ENCODE results near the gene AUNIP. TPM values are rescaled to one million over a fixed set of nuclear protein-coding genes. Genes with fewer than 3 reads are reported as not detected.

Gene AUNIP
- total and polyA plus RNA-seq, 7 donors: 0.05 to 0.47 (median 0.13) TPM; not detected in 2

DNA sequence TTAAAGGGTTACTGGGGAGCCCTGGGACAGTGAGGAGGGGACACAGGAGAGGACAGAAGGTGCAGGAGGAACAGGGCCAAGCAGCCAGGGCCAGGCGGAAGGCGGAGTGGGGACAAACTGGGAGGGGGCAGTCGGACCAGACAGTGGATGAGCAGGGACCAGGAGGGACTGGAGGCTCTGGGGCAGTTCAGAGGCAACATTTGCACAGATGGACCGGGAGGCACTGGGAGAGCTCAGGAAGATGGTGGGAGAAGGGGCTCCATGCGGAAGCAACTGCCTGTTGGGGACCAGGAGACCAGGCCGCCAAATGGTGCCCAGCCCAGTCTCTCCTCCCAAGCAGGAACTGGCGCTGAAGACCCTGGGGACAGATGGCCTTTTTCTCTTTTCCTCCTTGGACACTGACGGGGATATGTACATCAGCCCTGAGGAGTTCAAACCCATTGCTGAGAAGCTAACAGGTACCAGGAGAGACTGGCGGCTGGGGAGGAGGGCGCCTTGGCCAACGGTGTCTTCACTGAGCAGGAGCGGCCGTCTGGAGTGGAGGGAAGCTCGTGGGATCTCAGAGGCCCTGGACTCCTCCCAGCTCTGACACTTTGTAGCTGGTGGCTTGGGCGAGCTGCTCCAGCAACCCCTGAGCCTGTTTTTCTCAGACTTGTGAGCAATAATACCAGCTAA lies 58.4 kb downstream of the AUNIP start:
- H3K9me3 ChIP-seq: no peaks in the 10 kb centered on the region
- WGBS, 3 donors: 41 to 49% (median 43%) methylated on average over 15 of the region's 15 CpGs
- H3K27me3 ChIP-seq (ENCODE audit: insufficient read depth in 3 of 3, low read length in 2 of 3): no peaks in the 10 kb centered on the region
- intact Hi-C loops (cut with DNase I): loop anchor here in 1 of 2 donors (10.0 kb wide), 2 partner anchors 376 to 556 kb away; partner anchors contain the start of genes RHCE and RSRP1
- peaks cover 0 to 15% of the 10 kb centered on the region in 2 donors for H3K36me3 ChIP-seq (ENCODE audit: insufficient read depth in 1 of 2, low read depth in 1 of 2)
- peaks cover 65% of the 10 kb centered on the region for H3K4me1 ChIP-seq
- TF ChIP-seq, protein P1, sequence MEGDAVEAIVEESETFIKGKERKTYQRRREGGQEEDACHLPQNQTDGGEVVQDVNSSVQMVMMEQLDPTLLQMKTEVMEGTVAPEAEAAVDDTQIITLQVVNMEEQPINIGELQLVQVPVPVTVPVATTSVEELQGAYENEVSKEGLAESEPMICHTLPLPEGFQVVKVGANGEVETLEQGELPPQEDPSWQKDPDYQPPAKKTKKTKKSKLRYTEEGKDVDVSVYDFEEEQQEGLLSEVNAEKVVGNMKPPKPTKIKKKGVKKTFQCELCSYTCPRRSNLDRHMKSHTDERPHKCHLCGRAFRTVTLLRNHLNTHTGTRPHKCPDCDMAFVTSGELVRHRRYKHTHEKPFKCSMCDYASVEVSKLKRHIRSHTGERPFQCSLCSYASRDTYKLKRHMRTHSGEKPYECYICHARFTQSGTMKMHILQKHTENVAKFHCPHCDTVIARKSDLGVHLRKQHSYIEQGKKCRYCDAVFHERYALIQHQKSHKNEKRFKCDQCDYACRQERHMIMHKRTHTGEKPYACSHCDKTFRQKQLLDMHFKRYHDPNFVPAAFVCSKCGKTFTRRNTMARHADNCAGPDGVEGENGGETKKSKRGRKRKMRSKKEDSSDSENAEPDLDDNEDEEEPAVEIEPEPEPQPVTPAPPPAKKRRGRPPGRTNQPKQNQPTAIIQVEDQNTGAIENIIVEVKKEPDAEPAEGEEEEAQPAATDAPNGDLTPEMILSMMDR (IDR thresholded peaks at IDR 0.05): no peak
- DNase-seq (peak in 1 of 2 donors; percentile 61), ATAC-seq (no peak)
- peak overlapping the region; percentile 61 for H3K27ac ChIP-seq
- peak overlapping the region; percentile 67 for H3K4me3 ChIP-seq

DNA sequence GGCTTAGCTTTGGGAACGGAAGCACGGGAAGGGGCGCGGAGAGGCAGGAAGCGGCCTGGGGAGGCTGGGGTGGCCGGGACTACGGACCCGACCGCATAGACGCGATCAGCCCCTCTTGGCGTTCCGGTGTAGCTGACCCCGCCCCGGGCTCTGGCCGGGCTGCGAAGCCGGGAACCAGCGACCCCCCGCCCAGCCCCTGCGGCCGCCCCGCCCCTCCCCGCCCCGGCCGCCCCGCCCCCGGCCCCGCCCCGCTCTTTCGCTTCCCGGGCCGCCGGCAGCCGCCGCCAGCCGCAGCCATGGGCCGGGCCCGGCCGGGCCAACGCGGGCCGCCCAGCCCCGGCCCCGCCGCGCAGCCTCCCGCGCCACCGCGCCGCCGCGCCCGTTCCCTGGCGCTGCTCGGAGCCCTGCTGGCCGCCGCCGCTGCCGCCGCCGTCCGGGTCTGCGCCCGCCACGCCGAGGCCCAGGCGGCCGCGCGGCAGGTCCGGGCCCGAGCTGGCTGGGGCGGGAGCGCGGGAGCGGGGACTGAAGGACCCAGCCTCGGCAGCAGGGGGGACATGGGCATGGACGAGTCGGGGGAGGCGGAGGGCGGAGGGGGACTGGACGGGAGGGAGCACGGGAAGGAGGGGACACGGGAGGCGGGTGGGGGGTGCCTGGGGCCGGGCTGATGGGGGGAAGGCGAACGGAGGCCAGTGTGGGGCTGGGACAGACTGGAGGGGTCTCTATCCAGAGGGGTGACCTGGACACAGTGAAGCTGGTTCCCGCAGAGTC lies 59.1 kb downstream of the AUNIP start, which contains the start of gene SELENON:
Gene SELENON, plus strand, starts transcription at position 259 of the 768 bp plus-strand sequence. Its CDS starts 38 bp downstream, at position 297.
- intact Hi-C loops (cut with DNase I): loop anchor here (2.0 to 10.0 kb wide), 9 partner anchors 58 to 555 kb away; partner anchors contain the start of genes MACO1 (in 1 of the 2), RHCE (in 1 of the 2) and RSRP1 (in 1 of the 2)
- H3K27me3 ChIP-seq (ENCODE audit: insufficient read depth in 3 of 3, low read length in 2 of 3): no peaks in the 10 kb centered on the region
- peak within 1 kb of the TSS; percentile 91 for H3K27ac ChIP-seq
- H3K9me3 ChIP-seq: no peaks in the 10 kb centered on the region
- peak; percentile 74 to 84 for DNase-seq
- H3K4me3 ChIP-seq: peak within 1 kb of the TSS; percentile 69
- WGBS, 3 donors: 1% methylated on average over 42 to 73 of the region's 91 CpGs
- peaks cover 0 to 9% of the 10 kb centered on the region in 2 donors for H3K36me3 ChIP-seq (ENCODE audit: insufficient read depth in 1 of 2, low read depth in 1 of 2)
- TF ChIP-seq, protein P1 (IDR thresholded peaks at IDR 0.05): no peak
- H3K4me1 ChIP-seq: peaks cover 65% of the 10 kb centered on the region
- ATAC-seq: peak; percentile 20 to 33 (median 23)

DNA sequence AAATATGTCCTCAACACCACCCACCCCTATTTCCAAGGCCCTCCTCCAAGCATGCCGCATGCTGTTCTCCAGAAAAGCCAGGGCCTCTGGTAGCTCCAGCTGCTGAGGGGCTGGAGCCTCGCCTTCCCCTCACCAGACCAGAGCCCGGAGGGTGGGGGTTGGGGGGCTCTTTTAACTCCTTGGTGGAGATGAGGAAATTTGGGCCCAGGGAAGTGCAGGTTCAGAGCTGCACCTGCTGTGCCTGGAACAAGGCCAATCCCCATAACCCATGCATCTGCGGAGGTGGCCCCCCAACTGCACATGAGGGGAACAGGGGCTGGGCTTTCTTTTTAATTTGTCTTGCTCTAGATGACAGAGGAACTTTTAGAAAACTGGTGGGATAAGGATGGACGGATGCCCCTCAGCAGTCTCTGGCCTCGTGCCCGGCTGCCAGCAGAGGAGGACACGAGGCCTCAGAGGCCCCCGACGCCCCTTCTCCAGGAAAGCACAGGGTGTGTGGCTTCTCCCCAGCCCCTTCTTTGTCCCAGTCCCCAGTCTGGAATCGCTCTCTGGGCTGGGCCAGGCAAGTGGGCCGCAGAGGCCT lies 59.8 kb downstream of the AUNIP start:
- Histone ChIP-seq H3K27me3 (ENCODE audit: insufficient read depth in 3 of 3, low read length in 2 of 3) (no peaks in the 10 kb centered on the region), H3K27ac (peak overlapping the region; percentile 91), H3K36me3 (ENCODE audit: insufficient read depth in 1 of 2, low read depth in 1 of 2) (peaks cover 0 to 9% of the 10 kb centered on the region in 2 donors), H3K9me3 (no peaks in the 10 kb centered on the region), H3K4me1 (peaks cover 65% of the 10 kb centered on the region), H3K4me3 (peak overlapping the region; percentile 69)
- TF ChIP-seq, protein P1 (IDR thresholded peaks at IDR 0.05): no peak
- DNase-seq (no peak), ATAC-seq (no peak)
- WGBS, 3 donors: 24 to 25% (median 25%) methylated on average over 12 of the region's 12 CpGs
- intact Hi-C loops (cut with DNase I): loop anchor here (2.0 to 5.0 kb wide), 7 partner anchors 57 to 367 kb away; partner anchors contain the start of gene MACO1 (in 1 of the 2)

DNA sequence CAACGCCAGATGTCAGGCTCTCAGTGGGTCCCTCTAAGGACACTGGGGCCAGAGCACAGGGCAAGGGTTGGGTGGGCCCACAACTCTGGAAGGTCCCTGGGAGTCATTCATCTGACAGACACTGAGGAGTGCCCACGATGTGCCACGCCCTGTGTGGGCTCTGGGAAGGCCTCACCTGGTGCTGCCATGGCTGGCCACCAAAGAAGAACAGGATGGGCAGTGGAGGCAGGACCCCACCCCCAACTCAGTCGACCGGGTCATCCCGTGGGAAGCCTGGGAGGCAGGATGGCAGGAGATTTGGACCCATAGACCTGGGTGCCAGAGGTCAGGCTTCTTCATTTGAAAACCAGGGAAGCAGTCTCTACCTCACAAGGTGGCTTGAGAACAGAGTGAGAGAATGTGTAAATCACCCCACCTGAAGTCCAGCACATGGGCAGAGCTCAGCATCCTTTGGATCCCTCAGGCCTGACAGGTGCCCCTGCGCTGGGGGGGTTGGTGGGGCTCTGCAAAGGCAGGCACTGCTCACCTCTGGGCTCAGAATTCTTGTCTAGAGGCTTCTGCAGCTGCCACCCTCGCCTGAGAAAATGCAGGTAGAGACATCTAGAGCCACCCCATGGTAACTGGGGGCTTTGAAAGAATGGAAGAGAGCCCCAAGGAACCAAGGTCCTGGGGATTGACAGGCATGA lies 60.4 kb downstream of the AUNIP start:
- peaks cover 65% of the 10 kb centered on the region for H3K4me1 ChIP-seq
- no peak for DNase-seq
- intact Hi-C loops (cut with DNase I): loop anchor here (2.0 to 5.0 kb wide), 7 partner anchors 57 to 367 kb away; partner anchors contain the start of gene MACO1 (in 1 of the 2)

More for the DNA sequence above, 60.4 kb downstream of the AUNIP start:
- Histone ChIP-seq H3K27ac (peak overlapping the region; percentile 91), H3K27me3 (ENCODE audit: insufficient read depth in 3 of 3, low read length in 2 of 3) (no peaks in the 10 kb centered on the region), H3K4me3 (no peak overlapping the region), H3K9me3 (no peaks in the 10 kb centered on the region), H3K36me3 (ENCODE audit: insufficient read depth in 1 of 2, low read depth in 1 of 2) (peaks cover 0 to 9% of the 10 kb centered on the region in 2 donors)
- TF ChIP-seq, protein P1 (IDR thresholded peaks at IDR 0.05): no peak
- WGBS, 3 donors: 83 to 88% (median 85%) methylated on average over 8 of the region's 8 CpGs
- ATAC-seq: no peak
